Measurements from ENCODE around the gene FRMPD2. TPM values are rescaled to one million over a fixed set of nuclear protein-coding genes. Genes with fewer than 3 reads are reported as not detected.

FRMPD2 gene
- total and polyA plus RNA-seq, 2 experiments from 2014 or later: not detected

DNA sequence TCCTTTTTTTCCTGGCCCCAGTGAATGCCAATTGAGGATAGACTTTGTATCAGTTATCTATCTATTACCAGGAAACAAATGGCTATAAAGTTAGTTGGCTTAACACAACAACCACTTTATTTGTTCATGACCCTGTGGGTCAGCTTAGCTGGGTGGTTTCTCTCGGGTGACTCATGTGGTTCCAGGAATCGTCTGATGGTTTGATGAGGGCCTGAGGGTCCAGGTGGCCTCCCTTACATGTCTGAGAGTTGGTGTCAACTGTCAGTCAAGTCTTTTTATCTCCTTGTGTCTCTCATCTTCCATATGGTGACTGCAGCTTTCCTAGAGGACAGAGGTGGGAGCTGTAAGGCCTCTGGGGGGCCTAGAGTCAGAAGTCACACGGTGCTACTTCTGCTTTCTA is 16.7 kb upstream of the FRMPD2 start:
- no peak for ATAC-seq
- no peaks in the 10 kb centered on the region for H3F3A ChIP-seq (replicated peaks; ENCODE audit: low read depth)

More for the DNA sequence above, 16.7 kb upstream of the FRMPD2 start:
- 0 out of 2 replicates have a peak, but pooled peaks cover 3% of the 10 kb centered on the region for H3K9me2 ChIP-seq (ENCODE audit: insufficient read depth)
- H2AFZ ChIP-seq: no peak overlapping the region
- H3K4me1 Mint-ChIP-seq: peaks cover 10% of the 10 kb centered on the region; the same call in 2 of the 3 replicates
- no peaks in the 10 kb centered on the region for H4K20me1 ChIP-seq (replicated peaks; ENCODE audit: insufficient read depth)
- H3K9me3 Mint-ChIP-seq: no peaks in the 10 kb centered on the region; the same call in 2 of the 3 replicates
- no peak overlapping the region for H3K4me2 ChIP-seq
- TF ChIP-seq, protein P1, sequence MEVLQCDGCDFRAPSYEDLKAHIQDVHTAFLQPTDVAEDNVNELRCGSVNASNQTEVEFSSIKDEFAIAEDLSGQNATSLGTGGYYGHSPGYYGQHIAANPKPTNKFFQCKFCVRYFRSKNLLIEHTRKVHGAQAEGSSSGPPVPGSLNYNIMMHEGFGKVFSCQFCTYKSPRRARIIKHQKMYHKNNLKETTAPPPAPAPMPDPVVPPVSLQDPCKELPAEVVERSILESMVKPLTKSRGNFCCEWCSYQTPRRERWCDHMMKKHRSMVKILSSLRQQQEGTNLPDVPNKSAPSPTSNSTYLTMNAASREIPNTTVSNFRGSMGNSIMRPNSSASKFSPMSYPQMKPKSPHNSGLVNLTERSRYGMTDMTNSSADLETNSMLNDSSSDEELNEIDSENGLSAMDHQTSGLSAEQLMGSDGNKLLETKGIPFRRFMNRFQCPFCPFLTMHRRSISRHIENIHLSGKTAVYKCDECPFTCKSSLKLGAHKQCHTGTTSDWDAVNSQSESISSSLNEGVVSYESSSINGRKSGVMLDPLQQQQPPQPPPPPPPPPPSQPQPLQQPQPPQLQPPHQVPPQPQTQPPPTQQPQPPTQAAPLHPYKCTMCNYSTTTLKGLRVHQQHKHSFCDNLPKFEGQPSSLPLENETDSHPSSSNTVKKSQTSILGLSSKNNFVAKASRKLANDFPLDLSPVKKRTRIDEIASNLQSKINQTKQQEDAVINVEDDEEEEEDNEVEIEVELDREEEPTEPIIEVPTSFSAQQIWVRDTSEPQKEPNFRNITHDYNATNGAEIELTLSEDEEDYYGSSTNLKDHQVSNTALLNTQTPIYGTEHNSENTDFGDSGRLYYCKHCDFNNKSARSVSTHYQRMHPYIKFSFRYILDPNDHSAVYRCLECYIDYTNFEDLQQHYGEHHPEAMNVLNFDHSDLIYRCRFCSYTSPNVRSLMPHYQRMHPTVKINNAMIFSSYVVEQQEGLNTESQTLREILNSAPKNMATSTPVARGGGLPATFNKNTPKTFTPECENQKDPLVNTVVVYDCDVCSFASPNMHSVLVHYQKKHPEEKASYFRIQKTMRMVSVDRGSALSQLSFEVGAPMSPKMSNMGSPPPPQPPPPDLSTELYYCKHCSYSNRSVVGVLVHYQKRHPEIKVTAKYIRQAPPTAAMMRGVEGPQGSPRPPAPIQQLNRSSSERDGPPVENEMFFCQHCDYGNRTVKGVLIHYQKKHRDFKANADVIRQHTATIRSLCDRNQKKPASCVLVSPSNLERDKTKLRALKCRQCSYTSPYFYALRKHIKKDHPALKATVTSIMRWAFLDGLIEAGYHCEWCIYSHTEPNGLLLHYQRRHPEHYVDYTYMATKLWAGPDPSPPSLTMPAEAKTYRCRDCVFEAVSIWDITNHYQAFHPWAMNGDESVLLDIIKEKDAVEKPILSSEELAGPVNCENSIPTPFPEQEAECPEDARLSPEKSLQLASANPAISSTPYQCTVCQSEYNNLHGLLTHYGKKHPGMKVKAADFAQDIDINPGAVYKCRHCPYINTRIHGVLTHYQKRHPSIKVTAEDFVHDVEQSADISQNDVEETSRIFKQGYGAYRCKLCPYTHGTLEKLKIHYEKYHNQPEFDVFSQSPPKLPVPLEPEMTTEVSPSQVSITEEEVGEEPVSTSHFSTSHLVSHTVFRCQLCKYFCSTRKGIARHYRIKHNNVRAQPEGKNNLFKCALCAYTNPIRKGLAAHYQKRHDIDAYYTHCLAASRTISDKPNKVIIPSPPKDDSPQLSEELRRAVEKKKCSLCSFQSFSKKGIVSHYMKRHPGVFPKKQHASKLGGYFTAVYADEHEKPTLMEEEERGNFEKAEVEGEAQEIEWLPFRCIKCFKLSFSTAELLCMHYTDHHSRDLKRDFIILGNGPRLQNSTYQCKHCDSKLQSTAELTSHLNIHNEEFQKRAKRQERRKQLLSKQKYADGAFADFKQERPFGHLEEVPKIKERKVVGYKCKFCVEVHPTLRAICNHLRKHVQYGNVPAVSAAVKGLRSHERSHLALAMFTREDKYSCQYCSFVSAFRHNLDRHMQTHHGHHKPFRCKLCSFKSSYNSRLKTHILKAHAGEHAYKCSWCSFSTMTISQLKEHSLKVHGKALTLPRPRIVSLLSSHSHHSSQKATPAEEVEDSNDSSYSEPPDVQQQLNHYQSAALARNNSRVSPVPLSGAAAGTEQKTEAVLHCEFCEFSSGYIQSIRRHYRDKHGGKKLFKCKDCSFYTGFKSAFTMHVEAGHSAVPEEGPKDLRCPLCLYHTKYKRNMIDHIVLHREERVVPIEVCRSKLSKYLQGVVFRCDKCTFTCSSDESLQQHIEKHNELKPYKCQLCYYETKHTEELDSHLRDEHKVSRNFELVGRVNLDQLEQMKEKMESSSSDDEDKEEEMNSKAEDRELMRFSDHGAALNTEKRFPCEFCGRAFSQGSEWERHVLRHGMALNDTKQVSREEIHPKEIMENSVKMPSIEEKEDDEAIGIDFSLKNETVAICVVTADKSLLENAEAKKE (CRISPR knock-in tag; IDR thresholded peaks at IDR 0.05): no peak
- TF ChIP-seq, protein P2, sequence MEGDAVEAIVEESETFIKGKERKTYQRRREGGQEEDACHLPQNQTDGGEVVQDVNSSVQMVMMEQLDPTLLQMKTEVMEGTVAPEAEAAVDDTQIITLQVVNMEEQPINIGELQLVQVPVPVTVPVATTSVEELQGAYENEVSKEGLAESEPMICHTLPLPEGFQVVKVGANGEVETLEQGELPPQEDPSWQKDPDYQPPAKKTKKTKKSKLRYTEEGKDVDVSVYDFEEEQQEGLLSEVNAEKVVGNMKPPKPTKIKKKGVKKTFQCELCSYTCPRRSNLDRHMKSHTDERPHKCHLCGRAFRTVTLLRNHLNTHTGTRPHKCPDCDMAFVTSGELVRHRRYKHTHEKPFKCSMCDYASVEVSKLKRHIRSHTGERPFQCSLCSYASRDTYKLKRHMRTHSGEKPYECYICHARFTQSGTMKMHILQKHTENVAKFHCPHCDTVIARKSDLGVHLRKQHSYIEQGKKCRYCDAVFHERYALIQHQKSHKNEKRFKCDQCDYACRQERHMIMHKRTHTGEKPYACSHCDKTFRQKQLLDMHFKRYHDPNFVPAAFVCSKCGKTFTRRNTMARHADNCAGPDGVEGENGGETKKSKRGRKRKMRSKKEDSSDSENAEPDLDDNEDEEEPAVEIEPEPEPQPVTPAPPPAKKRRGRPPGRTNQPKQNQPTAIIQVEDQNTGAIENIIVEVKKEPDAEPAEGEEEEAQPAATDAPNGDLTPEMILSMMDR (conservative IDR thresholded peaks at IDR 0.05; ENCODE audit: low read depth in 2 of 2): no peak
- TF ChIP-seq EZH2phosphoT487 (IDR thresholded peaks at IDR 0.05; ENCODE audit: unreplicated experiment) (no peak), JUNB (IDR thresholded peaks at IDR 0.05; ENCODE audit: unreplicated experiment) (no peak), NANOG (IDR thresholded peaks at IDR 0.05; ENCODE audit: borderline replicate concordance) (no peak), CREB1 (CRISPR knock-in tag; IDR thresholded peaks at IDR 0.05; ENCODE audit: low read depth) (no peak), STAT1 (IDR thresholded peaks at IDR 0.05; ENCODE audit: unreplicated experiment) (no peak), ZNF331 (CRISPR knock-in tag; IDR thresholded peaks at IDR 0.05; ENCODE audit: low read depth) (no peak), POLR2AphosphoS5 (IDR thresholded peaks at IDR 0.05; ENCODE audit: low read depth) (no peak), ZNF114 (CRISPR knock-in tag; IDR thresholded peaks at IDR 0.05) (no peak), EZH2 (IDR thresholded peaks at IDR 0.05; ENCODE audit: low read depth, unreplicated experiment) (no peak)
- TF ChIP-seq, protein P3, sequence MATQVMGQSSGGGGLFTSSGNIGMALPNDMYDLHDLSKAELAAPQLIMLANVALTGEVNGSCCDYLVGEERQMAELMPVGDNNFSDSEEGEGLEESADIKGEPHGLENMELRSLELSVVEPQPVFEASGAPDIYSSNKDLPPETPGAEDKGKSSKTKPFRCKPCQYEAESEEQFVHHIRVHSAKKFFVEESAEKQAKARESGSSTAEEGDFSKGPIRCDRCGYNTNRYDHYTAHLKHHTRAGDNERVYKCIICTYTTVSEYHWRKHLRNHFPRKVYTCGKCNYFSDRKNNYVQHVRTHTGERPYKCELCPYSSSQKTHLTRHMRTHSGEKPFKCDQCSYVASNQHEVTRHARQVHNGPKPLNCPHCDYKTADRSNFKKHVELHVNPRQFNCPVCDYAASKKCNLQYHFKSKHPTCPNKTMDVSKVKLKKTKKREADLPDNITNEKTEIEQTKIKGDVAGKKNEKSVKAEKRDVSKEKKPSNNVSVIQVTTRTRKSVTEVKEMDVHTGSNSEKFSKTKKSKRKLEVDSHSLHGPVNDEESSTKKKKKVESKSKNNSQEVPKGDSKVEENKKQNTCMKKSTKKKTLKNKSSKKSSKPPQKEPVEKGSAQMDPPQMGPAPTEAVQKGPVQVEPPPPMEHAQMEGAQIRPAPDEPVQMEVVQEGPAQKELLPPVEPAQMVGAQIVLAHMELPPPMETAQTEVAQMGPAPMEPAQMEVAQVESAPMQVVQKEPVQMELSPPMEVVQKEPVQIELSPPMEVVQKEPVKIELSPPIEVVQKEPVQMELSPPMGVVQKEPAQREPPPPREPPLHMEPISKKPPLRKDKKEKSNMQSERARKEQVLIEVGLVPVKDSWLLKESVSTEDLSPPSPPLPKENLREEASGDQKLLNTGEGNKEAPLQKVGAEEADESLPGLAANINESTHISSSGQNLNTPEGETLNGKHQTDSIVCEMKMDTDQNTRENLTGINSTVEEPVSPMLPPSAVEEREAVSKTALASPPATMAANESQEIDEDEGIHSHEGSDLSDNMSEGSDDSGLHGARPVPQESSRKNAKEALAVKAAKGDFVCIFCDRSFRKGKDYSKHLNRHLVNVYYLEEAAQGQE (IDR thresholded peaks at IDR 0.05; ENCODE audit: unreplicated experiment): no peak
- TF ChIP-seq, protein P4, sequence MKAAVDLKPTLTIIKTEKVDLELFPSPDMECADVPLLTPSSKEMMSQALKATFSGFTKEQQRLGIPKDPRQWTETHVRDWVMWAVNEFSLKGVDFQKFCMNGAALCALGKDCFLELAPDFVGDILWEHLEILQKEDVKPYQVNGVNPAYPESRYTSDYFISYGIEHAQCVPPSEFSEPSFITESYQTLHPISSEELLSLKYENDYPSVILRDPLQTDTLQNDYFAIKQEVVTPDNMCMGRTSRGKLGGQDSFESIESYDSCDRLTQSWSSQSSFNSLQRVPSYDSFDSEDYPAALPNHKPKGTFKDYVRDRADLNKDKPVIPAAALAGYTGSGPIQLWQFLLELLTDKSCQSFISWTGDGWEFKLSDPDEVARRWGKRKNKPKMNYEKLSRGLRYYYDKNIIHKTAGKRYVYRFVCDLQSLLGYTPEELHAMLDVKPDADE (IDR thresholded peaks at IDR 0.05): no peak
- 0 out of 2 replicates have a peak, but pooled peaks cover 3% of the 10 kb centered on the region for H3K4me1 ChIP-seq (ENCODE audit: insufficient read depth)
- H3K36me3 ChIP-seq (ENCODE audit: insufficient read depth): no peaks in the 10 kb centered on the region
- H3K27ac Mint-ChIP-seq: no peak overlapping the region
- H3K4me3 Mint-ChIP-seq: no peak overlapping the region
- peaks cover 4% of the 10 kb centered on the region for H3K27me3 Mint-ChIP-seq (ENCODE audit: insufficient read depth, low read depth, poor library complexity)
- no peaks in the 10 kb centered on the region for H3K79me2 ChIP-seq (replicated peaks; ENCODE audit: insufficient read depth)
- H3K27ac ChIP-seq (ENCODE audit: low read depth): no peak overlapping the region
- DNase-seq (ENCODE audit: low spot score): no peak
- H3K36me3 Mint-ChIP-seq (ENCODE audit: low read depth): no peaks in the 10 kb centered on the region
- no peaks in the 10 kb centered on the region for H3K27me3 ChIP-seq (ENCODE audit: insufficient read depth)
- H3K4me3 ChIP-seq: no peak overlapping the region

All from GM23338 (cell line).